OCI-LY3 (cell line): ENCODE results near the gene KRTAP4-16.
"Not testable (repeated sequence)": the region's sequence is repeated elsewhere in the genome, so short reads cannot be mapped to it uniquely, and the experiment has no call there.

Experiments
- H2AFZ ChIP-seq: fragments of 200-600, 300-600 bp; shearing (Covaris generic); 2 replicates; pipeline ENCODE4 v1.6.0; 2014; ENCODE audit warnings: antibody characterized with exemption, low read depth, low read length
- H3K27ac ChIP-seq: fragments of 200-600, 300-600 bp; sonication (generic); 2 replicates; pipeline ENCODE4 v1.5.1; 2014; ENCODE audit warnings: mild to moderate bottlenecking, low read length, moderate library complexity, mixed read lengths
- H3K27me3 ChIP-seq: fragments of 200-600, 300-600 bp; sonication (generic); 2 replicates; pipeline ENCODE4 v1.6.1; 2014; ENCODE audit warnings: low read depth, low read length, mixed read lengths
- H3K36me3 ChIP-seq: fragments of 200-600, 300-600 bp; sonication (generic); replicated peaks from 2 replicates; pipeline ENCODE3; 2014; ENCODE audit warnings: low read depth, low read length, mixed read lengths
- H3K4me1 ChIP-seq: fragments of 300-600, 200-600 bp; sonication (generic); 2 replicates; pipeline ENCODE4 v1.6.1; 2014; ENCODE audit warnings: low read length, mixed read lengths
- H3K4me2 ChIP-seq: fragments of 200-600, 300-600 bp; sonication (generic); 2 replicates; pipeline ENCODE4 v1.6.1; 2014; ENCODE audit warnings: low read length, mixed read lengths
- H3K4me3 ChIP-seq: fragments of 300-600, 200-600 bp; sonication (generic); 2 replicates; pipeline ENCODE4 v1.5.1; 2014; ENCODE audit warnings: antibody characterized with exemption, mild to moderate bottlenecking, low read length, moderate library complexity
- H3K79me2 ChIP-seq: fragments of 300-600, 200-600 bp; shearing (Covaris generic); 2 replicates; pipeline ENCODE4 v1.6.1; 2014; ENCODE audit warnings: mild to moderate bottlenecking, low read length, mixed read lengths
- H3K9ac ChIP-seq: fragments of 300-600, 200-600 bp; shearing (Covaris generic); 2 replicates; pipeline ENCODE4 v1.6.0; 2014; ENCODE audit warnings: mild to moderate bottlenecking, low read length, moderate library complexity
- H3K9me3 ChIP-seq: fragments of 200-600, 300-600 bp; shearing (Covaris generic); 2 replicates; pipeline ENCODE4 v1.6.1; 2014; ENCODE audit warnings: low read length, mixed read lengths; ENCODE audit not compliant: insufficient read depth
- H4K20me1 ChIP-seq: fragments of 200-600, 300-600 bp; sonication (generic); 2 replicates; pipeline ENCODE4 v1.6.1; 2016; ENCODE audit warnings: low read length, mixed read lengths; ENCODE audit not compliant: insufficient read depth
- EZH2phosphoT487 ChIP-seq: fragments of 200-600 bp; shearing (Covaris generic); IDR thresholded peaks from 2 replicates; pipeline ENCODE4 v1.6.1; 2018; ENCODE audit warnings: antibody characterized with exemption, mixed run types, low read depth
- TF ChIP-seq, protein P1 (sequence below): fragments of 200-600, 300-600 bp; sonication (generic); IDR thresholded peaks from 2 replicates; pipeline ENCODE4 v1.5.1; 2014; ENCODE audit warnings: antibody characterized with exemption, low read length, low read depth

Gene KRTAP4-16

DNA sequence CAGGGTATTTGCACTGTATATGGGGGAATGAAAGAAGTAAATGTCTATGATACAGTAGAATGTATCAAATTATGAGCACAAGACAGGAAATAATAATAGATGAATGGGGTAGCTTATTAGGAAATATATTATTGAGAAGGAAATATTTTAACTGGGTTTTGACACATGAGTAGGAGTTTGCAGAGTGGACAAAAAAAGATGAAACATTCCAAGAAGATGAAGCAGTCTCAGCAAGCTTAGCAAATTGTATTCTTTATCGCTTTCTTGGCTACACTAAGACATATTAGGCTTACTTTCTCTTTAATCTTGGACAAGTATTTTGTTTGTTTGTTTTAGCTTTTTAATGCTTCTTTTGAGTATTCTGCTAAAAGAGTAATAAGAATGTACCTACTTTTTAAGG, 1.9 kb upstream of the KRTAP4-16 start:
- Histone ChIP-seq H3K9me3 (no peaks in the 10 kb centered on the region), H3K36me3 (no peaks in the 10 kb centered on the region), H3K4me2 (no peak overlapping the region), H3K79me2 (no peaks in the 10 kb centered on the region), H3K27me3 (no peaks in the 10 kb centered on the region), H3K4me1 (no peaks in the 10 kb centered on the region), H4K20me1 (no peaks in the 10 kb centered on the region), H3K9ac (no peak overlapping the region), H3K27ac (no peak overlapping the region), H2AFZ (no peak overlapping the region), H3K4me3 (no peak overlapping the region)
- TF ChIP-seq, protein P1, sequence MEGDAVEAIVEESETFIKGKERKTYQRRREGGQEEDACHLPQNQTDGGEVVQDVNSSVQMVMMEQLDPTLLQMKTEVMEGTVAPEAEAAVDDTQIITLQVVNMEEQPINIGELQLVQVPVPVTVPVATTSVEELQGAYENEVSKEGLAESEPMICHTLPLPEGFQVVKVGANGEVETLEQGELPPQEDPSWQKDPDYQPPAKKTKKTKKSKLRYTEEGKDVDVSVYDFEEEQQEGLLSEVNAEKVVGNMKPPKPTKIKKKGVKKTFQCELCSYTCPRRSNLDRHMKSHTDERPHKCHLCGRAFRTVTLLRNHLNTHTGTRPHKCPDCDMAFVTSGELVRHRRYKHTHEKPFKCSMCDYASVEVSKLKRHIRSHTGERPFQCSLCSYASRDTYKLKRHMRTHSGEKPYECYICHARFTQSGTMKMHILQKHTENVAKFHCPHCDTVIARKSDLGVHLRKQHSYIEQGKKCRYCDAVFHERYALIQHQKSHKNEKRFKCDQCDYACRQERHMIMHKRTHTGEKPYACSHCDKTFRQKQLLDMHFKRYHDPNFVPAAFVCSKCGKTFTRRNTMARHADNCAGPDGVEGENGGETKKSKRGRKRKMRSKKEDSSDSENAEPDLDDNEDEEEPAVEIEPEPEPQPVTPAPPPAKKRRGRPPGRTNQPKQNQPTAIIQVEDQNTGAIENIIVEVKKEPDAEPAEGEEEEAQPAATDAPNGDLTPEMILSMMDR, result no peak
- no peak for TF ChIP-seq EZH2phosphoT487

DNA sequence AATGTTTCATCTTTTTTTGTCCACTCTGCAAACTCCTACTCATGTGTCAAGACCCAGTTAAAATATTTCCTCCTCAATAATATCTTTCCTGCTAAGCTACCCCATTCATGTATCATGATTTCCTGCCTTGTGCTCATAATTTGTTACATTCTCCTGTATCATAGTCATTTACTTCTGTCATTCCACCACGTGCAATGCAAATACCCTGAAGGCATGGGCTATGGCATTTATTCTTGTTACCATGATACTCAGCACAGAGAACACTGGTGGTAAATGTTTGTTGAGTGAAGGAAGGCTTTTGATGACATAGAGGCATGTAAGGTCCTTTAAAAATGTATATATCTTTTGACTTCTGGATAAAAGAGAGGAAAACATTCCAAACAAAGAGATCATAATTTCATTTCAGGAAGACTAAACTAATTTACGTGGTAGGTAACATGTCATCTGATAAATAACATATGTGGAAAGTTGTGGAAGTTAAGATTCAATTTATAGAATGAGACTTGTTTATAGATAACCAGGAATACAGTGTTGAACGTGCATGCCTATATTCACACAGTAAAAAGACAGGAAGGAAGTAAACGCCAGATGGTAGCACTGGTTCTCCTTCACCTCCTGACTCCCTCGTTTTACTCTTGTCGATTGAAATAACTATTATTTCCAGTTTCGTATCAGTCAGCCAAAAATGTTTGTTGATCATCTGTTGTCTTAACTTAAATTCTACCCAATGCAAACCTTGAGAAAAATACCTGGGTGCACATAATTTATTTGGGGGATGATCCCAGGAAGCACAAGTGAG, 2.1 kb downstream of the KRTAP4-16 start:
- not testable (repeated sequence) for H3K4me1 ChIP-seq, H3K4me2 ChIP-seq, H2AFZ ChIP-seq, H3K4me3 ChIP-seq, H3K9ac ChIP-seq, H3K27me3 ChIP-seq, H4K20me1 ChIP-seq, H3K36me3 ChIP-seq, H3K27ac ChIP-seq, H3K9me3 ChIP-seq, H3K79me2 ChIP-seq

GRCh38 chr17:41098481-41098880, 3.5 kb downstream of the KRTAP4-16 start:
- Histone ChIP-seq H3K9me3 (no peaks in the 10 kb centered on the region), H2AFZ (no peak overlapping the region), H3K4me3 (no peak overlapping the region), H3K9ac (no peak overlapping the region), H3K27me3 (no peaks in the 10 kb centered on the region), H3K79me2 (no peaks in the 10 kb centered on the region), H3K36me3 (no peaks in the 10 kb centered on the region), H3K4me2 (no peak overlapping the region), H3K4me1 (no peaks in the 10 kb centered on the region), H3K27ac (no peak overlapping the region), H4K20me1 (no peaks in the 10 kb centered on the region)
- TF ChIP-seq EZH2phosphoT487, result no peak
- TF ChIP-seq, protein P1, result no peak

- H4K20me1 ChIP-seq, result no peaks in the 10 kb centered on the region
- H3K9ac ChIP-seq, result no peak within 1 kb of the TSS
- H3K4me1 ChIP-seq, result no peaks in the 10 kb centered on the region
- no peak within 1 kb of the TSS for H3K4me3 ChIP-seq
- no peak for TF ChIP-seq EZH2phosphoT487
- TF ChIP-seq, protein P1, result no peak
- H3K9me3 ChIP-seq, result no peaks in the 10 kb centered on the region
- no peak within 1 kb of the TSS for H2AFZ ChIP-seq
- H3K27ac ChIP-seq, result no peak within 1 kb of the TSS
- no peaks in the 10 kb centered on the region for H3K36me3 ChIP-seq
- no peak within 1 kb of the TSS for H3K4me2 ChIP-seq
- H3K27me3 ChIP-seq, result no peaks in the 10 kb centered on the region
- no peaks in the 10 kb centered on the region for H3K79me2 ChIP-seq
These were observed 4.0 kb downstream of the KRTAP4-16 start, which contains the start of gene KRTAP4-8 for GRCh38 chr17:41098042-41098441. TSS of gene KRTAP4-8 (minus strand) at chr17:41098142. CDS start at chr17:41098084, 58 bp downstream.
